Heart right ventricle (tissue), 16 donors: ENCODE measurements around the gene MYLK4. TPM values are rescaled to one million over a fixed set of nuclear protein-coding genes. Genes with fewer than 3 reads are reported as not detected.

Experiments
- ATAC-seq, 8 donors: fragments of 200-7000 bp; cut with Tn5 transposase; one replicate each; pipeline ENCODE4 v1.9.1; 2020; ENCODE audit warnings: mild to moderate bottlenecking in 8 of 8, moderate library complexity in 8 of 8, moderate number of reproducible peaks in 1 of 8
- DNase-seq, 2 donors: peaks; one replicate each; pipeline ENCODE4 v3.0.0-alpha.2; 2020
- H3K27ac ChIP-seq, 10 donors: fragments of 200-600 bp; sonication (generic) in 2 of 10; one replicate each; pipeline versions ENCODE4 v1.5.0 to v1.8.0; 2020 to 2022; ENCODE audit warnings: mild to moderate bottlenecking in 3 of 10
- H3K27me3 ChIP-seq, 7 donors: fragments of 200-600 bp; one replicate each; pipeline ENCODE4 v1.8.0; 2021 to 2022; ENCODE audit warnings: mild to moderate bottlenecking in 2 of 7
- H3K36me3 ChIP-seq, 9 donors: fragments of 200-600 bp; sonication (generic) in 1 of 9; one replicate each; pipeline versions ENCODE4 v1.5.0 to v1.8.0; 2020 to 2022; ENCODE audit warnings: mild to moderate bottlenecking in 2 of 9
- H3K4me1 ChIP-seq, 9 donors: fragments of 200-600 bp; sonication (generic) in 1 of 9; one replicate each; pipeline versions ENCODE4 v1.5.0 to v1.8.0; 2020 to 2022; ENCODE audit warnings: mild to moderate bottlenecking in 4 of 9
- H3K4me3 ChIP-seq, 10 donors: fragments of 200-600 bp; sonication (generic) in 2 of 10; one replicate each; pipeline versions ENCODE4 v1.5.0 to v1.8.0; 2020 to 2022; ENCODE audit warnings: mild to moderate bottlenecking in 7 of 10, moderate library complexity in 2 of 10
- H3K9me3 ChIP-seq, 11 donors: fragments of 200-600 bp in 10 of 11; sonication (generic) in 2 of 11; one replicate each; pipeline versions ENCODE4 v1.5.0 to v1.8.0; 2013 to 2022; ENCODE audit warnings: mild to moderate bottlenecking in 2 of 11, control low read depth in 1 of 11, moderate library complexity in 1 of 11
- CTCF ChIP-seq, 9 donors: fragments of 200-600 bp; sonication (generic) in 2 of 9; IDR thresholded peaks; one replicate each; pipeline versions ENCODE4 v1.5.0 to v1.8.0; 2021 to 2022; ENCODE audit warnings: antibody characterized with exemption in 9 of 9, mild to moderate bottlenecking in 5 of 9, moderate library complexity in 1 of 9
- WGBS, 2 donors: extraction: QIAGEN DNeasy Blood & Tissue Kit; methylation state at CpG; one replicate each; pipeline ENCODE4 v1.1.7; 2013; ENCODE audit warnings: inconsistent platforms in 1 of 2; 5-methylcytosine and 5-hydroxymethylcytosine counted together
- intact Hi-C, 10 donors: fragments of 100-400 bp; cut with DNase I; formaldehyde crosslinking; loops; one replicate each; pipeline versions ENCODE4 v1.11.1 to v1.14.2; 2022
- polyA plus RNA-seq, 2 donors: library from polyadenylated mRNA; stranded (reverse); fragments of 200-250 nt; gene quantifications; one replicate each; pipeline ENCODE4 v1.2.3, GENCODE V29; 2013
- total RNA-seq, 10 donors: library from RNA; stranded (reverse); fragmentation: NEBNext Ultra II Directional in 3 of 10; extraction: Animal tissue kit (Norgen Biotek cat#: 25700) in 3 of 10; gene quantifications; one replicate each; pipeline versions ENCODE4 v1.2.1 to v1.2.4, GENCODE V29; 2021 to 2023
- donor health status: Arrhythmogenic right ventricular cardiomyopathy.
- donor health status: ischemic (EF 13 %, LVEDD 7.1; RV severe dilation, severe dysfunction).
- donor health status: healthy with polysubstance abuse.
- donor health status: DM: no; HTN: yes; CAD: no.
- donor health status: DM: no; HTN: no; CAD: no.
- donor health status: ischemic (EF 25% LVEDD 6.9; RV normal size, moderate dysfunction).
- donor health status: ischemic (EF 25% LVEDD 5.7; RV mildly dilated, moderate dysfunction).
- donor health status: healthy.
- donor health status: DM: yes; HTN: yes; CAD: no.
- donor health status: Ischemic cardiomyopathy.
- donor health status: ischemic (EF 35%, LVEDD 5.7; RV mildly dilated, moderate dysfunction).
- donor health status: nonischemic (EF 11% LVEDD 7.7; RV severe dilation, severe dysfunction).
- donor health status: DM: yes; HTN: yes; CAD: no.
- donor health status: PGD.
- donor health status: ischemic (EF 29% LVEDD 5.4; RV normal size, mild dysfunction).
- donor health status: nonischemic (EF 23%, LVEDD 6.1; RV moderate dilation, normal function).

MYLK4 gene
- total and polyA plus RNA-seq, 12 donors = 0.13 to 2.5 (median 0.92) TPM

GRCh38 chr6:2796861-2797260 is 46.1 kb upstream of the MYLK4 start:
- DNase-seq = no peak
- Histone ChIP-seq H3K27ac (peak overlapping the region in 1 of 10 donors; percentile 72), H3K27me3 (no peaks in the 10 kb centered on the region), H3K4me1 (peaks cover 8 to 64% (median 25%) of the 10 kb centered on the region in 9 donors), H3K4me3 (no peak overlapping the region), H3K9me3 (no peaks in the 10 kb centered on the region), H3K36me3 (no peaks in the 10 kb centered on the region)
- no peak for ATAC-seq
- 72 to 76% methylated on average over 6 of the region's 6 CpGs for WGBS, 2 donors
- no peak for TF ChIP-seq CTCF (IDR thresholded peaks at IDR 0.05)
- intact Hi-C loops = loop anchor here in 1 of 10 donors (10.0 kb wide), 1 partner anchor 128 kb away; no protein-coding TSS in a partner anchor

- no peak overlapping the region for H3K4me3 ChIP-seq
- H3K27me3 ChIP-seq = no peaks in the 10 kb centered on the region
- 91% methylated on average over 16 of the region's 16 CpGs for WGBS, 2 donors
- no peak for TF ChIP-seq CTCF (IDR thresholded peaks at IDR 0.05)
- no peaks in the 10 kb centered on the region for H3K36me3 ChIP-seq
- ATAC-seq (no peak), DNase-seq (no peak)
- H3K27ac ChIP-seq = peak overlapping the region in 1 of 10 donors; percentile 72
- intact Hi-C loops = loop anchor here in 1 of 10 donors (10.0 kb wide), 1 partner anchor 129 kb away; no protein-coding TSS in a partner anchor
- peaks cover 8 to 72% (median 29%) of the 10 kb centered on the region in 9 donors for H3K4me1 ChIP-seq
- H3K9me3 ChIP-seq = no peaks in the 10 kb centered on the region
These were observed 45.2 kb upstream of the MYLK4 start for GRCh38 chr6:2795956-2796355.

- ATAC-seq (no peak), DNase-seq (no peak)
- 87 to 89% methylated on average over 2 of the region's 2 CpGs for WGBS, 2 donors
- Histone ChIP-seq H3K9me3 (no peaks in the 10 kb centered on the region), H3K27ac (peak overlapping the region in 1 of 10 donors; percentile 72), H3K36me3 (no peaks in the 10 kb centered on the region), H3K4me1 (peaks cover 6 to 77% (median 33%) of the 10 kb centered on the region in 9 donors), H3K4me3 (no peak overlapping the region), H3K27me3 (no peaks in the 10 kb centered on the region)
- TF ChIP-seq CTCF (IDR thresholded peaks at IDR 0.05) = no peak
- intact Hi-C loops = loop anchor here in 1 of 10 donors (10.0 kb wide), 1 partner anchor 130 kb away; no protein-coding TSS in a partner anchor
These were observed 44.4 kb upstream of the MYLK4 start for GRCh38 chr6:2795162-2795561.

GRCh38 chr6:2794171-2794730 is 43.5 kb upstream of the MYLK4 start:
- ATAC-seq = no peak
- Histone ChIP-seq H3K4me3 (no peak overlapping the region), H3K36me3 (no peaks in the 10 kb centered on the region), H3K9me3 (no peaks in the 10 kb centered on the region), H3K27me3 (no peaks in the 10 kb centered on the region), H3K4me1 (peaks cover 6 to 69% (median 33%) of the 10 kb centered on the region in 9 donors), H3K27ac (peak overlapping the region in 3 of 10 donors; percentile 72 to 87 (median 80))
- intact Hi-C loops = loop anchor here in 8 of 10 donors (5.0 to 10.0 kb wide), 3 partner anchors 48 to 138 kb away; partner anchors contain the start of gene SERPINB1 (in 5 of the 8)
- TF ChIP-seq CTCF (IDR thresholded peaks at IDR 0.05) = no peak
- no peak for DNase-seq
- 80 to 81% methylated on average over 5 of the region's 5 CpGs for WGBS, 2 donors
